Neural progenitor cell (in vitro differentiated cells): ENCODE measurements around the gene ETV6. TPM values are rescaled to one million over a fixed set of nuclear protein-coding genes. Genes with fewer than 3 reads are reported as not detected.

Experiments
- DNase-seq: peaks from one replicate; pipeline ENCODE4 v3.0.0-alpha.2; 2016; ENCODE audit warnings: low spot score
- H2AFZ ChIP-seq: fragments of 200-600 bp; sonication (generic); replicated peaks from 2 replicates; pipeline ENCODE4 v1.6.1; 2016; ENCODE audit warnings: antibody characterized with exemption
- H3F3A ChIP-seq: fragments of 200-600 bp; sonication (generic); 2 replicates; pipeline ENCODE4 v1.6.1; 2016; ENCODE audit warnings: antibody characterized with exemption, low read depth
- H3K27ac ChIP-seq: fragments of 200-600 bp; sonication (generic); 2 replicates; pipeline ENCODE4 v1.5.1; 2016; ENCODE audit warnings: mild to moderate bottlenecking
- H3K27me3 ChIP-seq: fragments of 200-600 bp; sonication (generic); 2 replicates; pipeline ENCODE4 v1.6.1; 2016; ENCODE audit warnings: mild to moderate bottlenecking, moderate library complexity
- H3K36me3 ChIP-seq: fragments of 200-600 bp; sonication (generic); 2 replicates; pipeline ENCODE4 v1.5.1; 2016
- H3K4me1 ChIP-seq: fragments of 200-600 bp; sonication (generic); 2 replicates; pipeline ENCODE4 v1.6.1; 2016; ENCODE audit warnings: mixed run types
- H3K4me2 ChIP-seq: fragments of 200-600 bp; sonication (generic); 2 replicates; pipeline ENCODE4 v1.6.1; 2016
- H3K4me3 ChIP-seq: fragments of 200-600 bp; sonication (generic); 2 replicates; pipeline ENCODE4 v1.5.1; 2016
- H3K79me2 ChIP-seq: fragments of 200-600 bp; sonication (generic); 2 replicates; pipeline ENCODE4 v1.6.1; 2016; ENCODE audit warnings: low read depth
- H3K9ac ChIP-seq: fragments of 200-600 bp; sonication (generic); 2 replicates; pipeline ENCODE4 v1.6.1; 2016
- H3K9me3 ChIP-seq: fragments of 200-600 bp; sonication (generic); 2 replicates; pipeline ENCODE4 v1.5.1; 2016; ENCODE audit warnings: low read depth
- H4K20me1 ChIP-seq: fragments of 200-600 bp; sonication (generic); 2 replicates; pipeline ENCODE4 v1.6.1; 2016; ENCODE audit warnings: low read depth
- H3K27ac Mint-ChIP-seq: 3 replicates; pipeline ENCODE4 v1.8.0; 2021; ENCODE audit warnings: mixed read lengths
- H3K27me3 Mint-ChIP-seq: 2 replicates; pipeline ENCODE4 v1.8.0; 2022; ENCODE audit warnings: low read depth, mild to moderate bottlenecking, inconsistent platforms, moderate library complexity, mixed read lengths; ENCODE audit not compliant: insufficient read depth
- H3K36me3 Mint-ChIP-seq: 3 replicates; pipeline ENCODE4 v1.8.0; 2021; ENCODE audit warnings: mixed read lengths
- H3K4me1 Mint-ChIP-seq: 3 replicates; pipeline ENCODE4 v1.8.0; 2021; ENCODE audit warnings: mixed read lengths
- H3K4me3 Mint-ChIP-seq: 3 replicates; pipeline ENCODE4 v1.8.0; 2021; ENCODE audit warnings: mild to moderate bottlenecking, moderate library complexity, mixed read lengths
- H3K9me3 Mint-ChIP-seq: 3 replicates; pipeline ENCODE4 v1.8.0; 2020; ENCODE audit warnings: mixed read lengths
- CTCF ChIP-seq: fragments of 200-600 bp; sonication (generic); IDR thresholded peaks from 2 replicates; pipeline ENCODE4 v1.5.1; 2017; ENCODE audit warnings: antibody characterized with exemption, mild to moderate bottlenecking
- EZH2 ChIP-seq: fragments of 200-600 bp; sonication (generic); IDR thresholded peaks from 2 replicates; pipeline ENCODE4 v1.6.1; 2017; ENCODE audit warnings: antibody characterized with exemption, mild to moderate bottlenecking, moderate library complexity
- EZH2phosphoT487 ChIP-seq: fragments of 200-600 bp; sonication (generic); IDR thresholded peaks from 2 replicates; pipeline ENCODE4 v1.6.1; 2017; ENCODE audit warnings: antibody characterized with exemption
- total RNA-seq: library from RNA; depleted of rRNA; stranded (reverse); fragments of >200 nt; gene quantifications from 2 replicates; pipeline ENCODE4 v1.2.3, GENCODE V29; 2015; ENCODE audit warnings: low replicate concordance

Gene ETV6
- total RNA-seq, 1 donor from 2014 or later: 6.2 TPM

DNA sequence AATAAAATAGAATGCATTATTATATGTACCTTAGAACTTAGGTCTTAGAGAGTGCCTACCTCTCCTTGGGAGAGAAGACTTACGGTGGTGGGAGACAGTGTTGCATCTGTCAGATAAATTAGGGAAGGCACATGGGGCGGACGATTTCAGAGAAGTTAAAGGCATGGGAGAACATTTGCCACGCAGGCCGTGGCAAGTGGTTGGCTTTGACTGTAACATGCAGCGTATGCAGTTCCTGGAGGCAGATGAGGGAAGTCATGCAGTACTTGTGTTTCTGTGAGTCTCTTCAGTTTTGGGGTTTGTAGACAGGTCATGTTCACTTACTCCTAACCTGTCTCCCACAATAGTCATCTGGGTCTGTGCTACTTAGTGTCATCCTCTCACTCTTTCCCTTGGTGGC lies 43.6 kb downstream of the ETV6 start:
- no peak for TF ChIP-seq EZH2
- no peak for TF ChIP-seq EZH2phosphoT487
- TF ChIP-seq CTCF: no peak
- Histone ChIP-seq H3K27me3 (no peaks in the 10 kb centered on the region), H2AFZ (no peak overlapping the region), H3K4me2 (no peak overlapping the region), H3K9ac (no peak overlapping the region), H3F3A (no peaks in the 10 kb centered on the region), H3K79me2 (no peaks in the 10 kb centered on the region), H3K4me1 (peaks cover 6% of the 10 kb centered on the region), H3K27ac (no peak overlapping the region), H3K36me3 (no peaks in the 10 kb centered on the region), H4K20me1 (no peaks in the 10 kb centered on the region), H3K9me3 (no peaks in the 10 kb centered on the region), H3K4me3 (no peak overlapping the region)
- Mint-ChIP-seq H3K27ac (no peak overlapping the region), H3K9me3 (peaks cover 18% of the 10 kb centered on the region), H3K36me3 (peaks cover 22% of the 10 kb centered on the region), H3K4me1 (no peaks in the 10 kb centered on the region), H3K4me3 (no peak overlapping the region), H3K27me3 (no peaks in the 10 kb centered on the region)
- no peak for DNase-seq

GRCh38 chr12:11693601-11694000 lies 44.1 kb downstream of the ETV6 start:
- Histone ChIP-seq H3K27me3 (no peaks in the 10 kb centered on the region), H2AFZ (no peak overlapping the region), H3K9ac (no peak overlapping the region), H3K79me2 (no peaks in the 10 kb centered on the region), H4K20me1 (no peaks in the 10 kb centered on the region), H3K9me3 (no peaks in the 10 kb centered on the region), H3K4me3 (no peak overlapping the region), H3K27ac (no peak overlapping the region), H3K4me2 (no peak overlapping the region), H3K4me1 (peaks cover 4% of the 10 kb centered on the region), H3F3A (no peaks in the 10 kb centered on the region), H3K36me3 (no peaks in the 10 kb centered on the region)
- TF ChIP-seq CTCF (no peak), EZH2 (no peak), EZH2phosphoT487 (no peak)
- peaks cover 18% of the 10 kb centered on the region for H3K9me3 Mint-ChIP-seq
- DNase-seq: no peak
- peaks cover 22% of the 10 kb centered on the region for H3K36me3 Mint-ChIP-seq
- no peak overlapping the region for H3K27ac Mint-ChIP-seq
- H3K27me3 Mint-ChIP-seq: no peaks in the 10 kb centered on the region
- H3K4me3 Mint-ChIP-seq: no peak overlapping the region
- no peaks in the 10 kb centered on the region for H3K4me1 Mint-ChIP-seq

DNA sequence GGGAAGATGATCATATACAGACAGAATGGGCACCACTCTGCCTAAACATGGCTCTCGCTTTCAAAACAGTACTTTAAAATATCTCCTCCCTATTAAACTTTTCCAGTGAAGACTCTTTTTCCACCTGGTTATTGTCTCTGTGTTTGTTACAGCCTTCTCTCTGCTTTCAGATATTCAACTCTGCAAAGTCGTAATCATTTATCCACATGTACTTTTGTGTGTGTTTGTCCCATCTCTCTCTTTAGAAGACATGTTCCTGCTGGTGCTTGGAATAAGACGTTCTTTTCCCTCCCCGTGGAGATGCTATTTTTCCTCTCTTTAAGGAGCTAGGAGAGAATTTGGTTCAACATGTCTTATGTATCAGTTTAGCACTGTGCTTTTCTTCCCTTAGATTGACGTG lies 45.1 kb downstream of the ETV6 start:
- no peak overlapping the region for H3K4me3 ChIP-seq
- H3K79me2 ChIP-seq: no peaks in the 10 kb centered on the region
- H3K9me3 ChIP-seq: no peaks in the 10 kb centered on the region
- no peaks in the 10 kb centered on the region for H3F3A ChIP-seq
- Mint-ChIP-seq H3K4me1 (no peaks in the 10 kb centered on the region), H3K27me3 (no peaks in the 10 kb centered on the region), H3K27ac (no peak overlapping the region), H3K4me3 (no peak overlapping the region), H3K36me3 (peaks cover 17% of the 10 kb centered on the region), H3K9me3 (peaks cover 12% of the 10 kb centered on the region)
- no peak for TF ChIP-seq CTCF
- TF ChIP-seq EZH2phosphoT487: no peak
- no peak for TF ChIP-seq EZH2
- no peaks in the 10 kb centered on the region for H3K27me3 ChIP-seq
- DNase-seq: no peak
- no peak overlapping the region for H3K4me2 ChIP-seq
- no peak overlapping the region for H3K27ac ChIP-seq
- H3K9ac ChIP-seq: no peak overlapping the region
- H3K4me1 ChIP-seq: peaks cover under 1% of the 10 kb centered on the region
- H2AFZ ChIP-seq: no peak overlapping the region
- H4K20me1 ChIP-seq: no peaks in the 10 kb centered on the region
- no peaks in the 10 kb centered on the region for H3K36me3 ChIP-seq
